GM12878 (cell line): ENCODE results near the gene CHRNE. TPM values are rescaled to one million over a fixed set of nuclear protein-coding genes. Genes with fewer than 3 reads are reported as not detected.

Experiments
- ATAC-seq: fragments of 200-7000 bp; cut with Tn5 transposase; 3 replicates; pipeline ENCODE4 v1.9.1; 2020; ENCODE audit warnings: mild to moderate bottlenecking, moderate library complexity
- BruUV-seq: library from RNA; stranded (reverse); fragments of 400-500 nt; replicated peaks from 2 replicates; lab custom pipeline; 2021; lab: Mats Ljungman, UMichigan
- CTCF ChIA-PET: fragments of 300-600 bp; sonication (Branson Sonifier 250); formaldehyde crosslinking; extraction: SDS; loops from one replicate; lab custom pipeline; 2021; ENCODE audit warnings: inconsistent platforms; lab: Yijun Ruan, JAX
- POLR2A ChIA-PET: fragments of 350-600 bp; formaldehyde crosslinking; extraction: SDS; loops from one replicate; lab custom pipeline; 2021; ENCODE audit warnings: inconsistent platforms; lab: Charles Lee
- RAD21 ChIA-PET: fragments of 300-600 bp; sonication (Branson Sonifier 250); formaldehyde crosslinking; loops from one replicate; lab custom pipeline; 2023; ENCODE audit warnings: antibody characterized with exemption; ENCODE audit not compliant: unreplicated experiment; lab: Charles Lee
- SMC1A ChIA-PET: fragments of 300-600 bp; sonication (Branson Sonifier 250); formaldehyde crosslinking; loops from one replicate; lab custom pipeline; 2023; ENCODE audit not compliant: unreplicated experiment, uncharacterized antibody; lab: Charles Lee
- DNase-seq: peaks from one replicate; pipeline ENCODE4 v3.0.0-alpha.2; 2011; ENCODE audit warnings: low read depth, low spot score
- FAIRE-seq: peaks from 3 replicates; lab custom pipeline; 2011; peaks lifted over from hg19 to GRCh38; lab: Jason Lieb, UNC
- H2AFZ ChIP-seq: 2 replicates; pipeline ENCODE4 v1.6.0; 2011; ENCODE audit warnings: low read depth, low read length, control low read depth; ENCODE audit not compliant: control insufficient read depth
- H3K27ac ChIP-seq: 2 replicates; pipeline ENCODE4 v1.5.1; 2011; ENCODE audit warnings: control low read depth; ENCODE audit not compliant: control insufficient read depth, insufficient read depth
- H3K27me3 ChIP-seq, 2 experiments: replicated peaks in 1 of 2; 2 replicates each; pipeline versions ENCODE4 v1.6.0 to v1.6.1; 2011; ENCODE audit warnings: low read length in 1 of 2; ENCODE audit not compliant: control insufficient read depth in 2 of 2, insufficient read depth in 2 of 2
- H3K36me3 ChIP-seq, 2 experiments: 2 replicates each; pipeline ENCODE4 v1.5.1; 2011; ENCODE audit warnings: low read length in 1 of 2; ENCODE audit not compliant: control insufficient read depth in 2 of 2, insufficient read depth in 2 of 2
- H3K4me1 ChIP-seq: 2 replicates; pipeline ENCODE4 v1.6.1; 2011; ENCODE audit warnings: mild to moderate bottlenecking, low read length, moderate library complexity, mixed read lengths; ENCODE audit not compliant: control insufficient read depth, insufficient read depth
- H3K4me2 ChIP-seq: 2 replicates; pipeline ENCODE4 v1.6.0; 2011; ENCODE audit warnings: control low read depth; ENCODE audit not compliant: control insufficient read depth, insufficient read depth
- H3K4me3 ChIP-seq: fragments of 200-600 bp; sonication (generic); 2 replicates; pipeline ENCODE4 v1.5.1; 2016
- H3K79me2 ChIP-seq: 2 replicates; pipeline ENCODE4 v1.6.0; 2011; ENCODE audit warnings: low read length; ENCODE audit not compliant: control insufficient read depth, insufficient read depth
- H3K9ac ChIP-seq: 2 replicates; pipeline ENCODE4 v1.8.0; 2011; ENCODE audit warnings: low read length, control low read depth, mixed read lengths; ENCODE audit not compliant: control insufficient read depth, insufficient read depth
- H3K9me3 ChIP-seq: replicated peaks from 3 replicates; pipeline ENCODE4 v1.5.1; 2011; ENCODE audit warnings: mild to moderate bottlenecking, low read length; ENCODE audit not compliant: control insufficient read depth, insufficient read depth
- H4K20me1 ChIP-seq: 2 replicates; pipeline ENCODE4 v1.6.0; 2011; ENCODE audit not compliant: control insufficient read depth, insufficient read depth
- CBX3 ChIP-seq: fragments of 200-600 bp; sonication (generic); IDR thresholded peaks from 2 replicates; pipeline ENCODE4 v1.6.1; 2016; ENCODE audit warnings: low read depth, borderline replicate concordance
- EZH2 ChIP-seq: IDR thresholded peaks from 2 replicates; pipeline ENCODE4 v1.6.1; 2012; ENCODE audit warnings: low read depth, mild to moderate bottlenecking, control low read depth, inconsistent platforms, low read length, borderline replicate concordance; ENCODE audit not compliant: control insufficient read depth
- NBN ChIP-seq: fragments of 450-650 bp; IDR thresholded peaks from 2 replicates; pipeline ENCODE4 v1.6.1; 2016
- NRF1 ChIP-seq: conservative IDR thresholded peaks from 2 replicates; pipeline ENCODE4 v1.6.1; 2011; ENCODE audit warnings: mild to moderate bottlenecking, low read depth, low read length, improper control_type of control experiment
- RAD51 ChIP-seq: fragments of 450-650 bp; IDR thresholded peaks from 2 replicates; pipeline ENCODE4 v1.6.1; 2016; ENCODE audit warnings: moderate library complexity, mild to moderate bottlenecking, inconsistent platforms
- SUZ12 ChIP-seq: fragments of 200-600 bp; sonication (generic); IDR thresholded peaks from one replicate; pipeline ENCODE4 v1.6.1; 2018; ENCODE audit warnings: antibody characterized with exemption, mild to moderate bottlenecking; ENCODE audit not compliant: unreplicated experiment
- WGBS: methylation state at CpG from one replicate; pipeline ENCODE4 v1.1.6; 2016; ENCODE audit warnings: low lambda C conversion rate; ENCODE audit not compliant: insufficient replicate concordance, insufficient coverage; ENCODE audit errors: missing lambda C conversion rate; 5-methylcytosine and 5-hydroxymethylcytosine counted together
- in situ Hi-C: fragments of 300-500 bp; cut with MboI; formaldehyde crosslinking; loops from 9 replicates; pipeline ENCODE4 v1.14.3; 2018; ENCODE audit warnings: mixed read lengths
- intact Hi-C: fragments of 100-400 bp; cut with micrococcal nuclease; formaldehyde crosslinking; loops from one replicate; pipeline ENCODE4 v1.14.2; 2022; ENCODE audit not compliant: unreplicated experiment
- polyA plus RNA-seq, 11 experiments: library from polyadenylated mRNA; depleted of rRNA in 4 of 11; unstranded in 6 of 11; stranded (reverse) in 5 of 11; fragments of >200 nt; fragmentation: Nextera tagmentation in 4 of 11; fragmentation: Illumina TruSeq in 1 of 11; extraction: Ambion mirVana in 4 of 11; extraction: Trizol in 1 of 11; gene quantifications; 1 replicate in 1 of 11; 2 replicates in 10 of 11; pipeline versions ENCODE4 v1.2.1 to v1.2.3, GENCODE V29; 2011 to 2016; ENCODE audit warnings: inconsistent platforms in 2 of 11, missing spikeins in 2 of 11, low read depth in 1 of 11
- total RNA-seq, 4 experiments: library from RNA; depleted of rRNA in 3 of 4; stranded (reverse); fragments of >200 nt in 3 of 4; fragmentation: Illumina TruSeq in 1 of 4; extraction: Trizol in 1 of 4; gene quantifications; 2 replicates each; pipeline versions ENCODE4 v1.2.1 to v1.2.3, GENCODE V29; 2013 to 2021
- TF ChIP-seq, protein P1 (sequence below): IDR thresholded peaks from 2 replicates; pipeline ENCODE4 v1.6.1; 2012; ENCODE audit warnings: improper control_type of control experiment, low read depth, low read length; ENCODE audit not compliant: insufficient replicate concordance
- TF ChIP-seq, protein P2 (sequence below): fragments of 450-650 bp; IDR thresholded peaks from 2 replicates; pipeline ENCODE4 v1.6.1; 2014; ENCODE audit warnings: mild to moderate bottlenecking
- TF ChIP-seq, protein P3 (sequence below): IDR thresholded peaks from 2 replicates; pipeline ENCODE4 v1.6.1; 2011; ENCODE audit warnings: low read depth, mild to moderate bottlenecking, low read length, moderate library complexity, borderline replicate concordance; ENCODE audit errors: extremely low read depth
- TF ChIP-seq, protein P4 (sequence below): fragments of 450-650 bp; IDR thresholded peaks from 2 replicates; pipeline ENCODE4 v1.6.1; 2017; ENCODE audit warnings: mild to moderate bottlenecking, moderate library complexity
- TF ChIP-seq, protein P5 (sequence below): fragments of 450-650 bp; IDR thresholded peaks from 2 replicates; pipeline ENCODE4 v1.6.1; 2016; ENCODE audit warnings: mild to moderate bottlenecking

Gene CHRNE
- total and polyA plus RNA-seq, 10 of the 15 experiments (the other 5 are each of a cell fraction or from before 2014, with no cell fraction given), result 0.05 to 0.11 (median 0.08) TPM; not detected in 6

DNA sequence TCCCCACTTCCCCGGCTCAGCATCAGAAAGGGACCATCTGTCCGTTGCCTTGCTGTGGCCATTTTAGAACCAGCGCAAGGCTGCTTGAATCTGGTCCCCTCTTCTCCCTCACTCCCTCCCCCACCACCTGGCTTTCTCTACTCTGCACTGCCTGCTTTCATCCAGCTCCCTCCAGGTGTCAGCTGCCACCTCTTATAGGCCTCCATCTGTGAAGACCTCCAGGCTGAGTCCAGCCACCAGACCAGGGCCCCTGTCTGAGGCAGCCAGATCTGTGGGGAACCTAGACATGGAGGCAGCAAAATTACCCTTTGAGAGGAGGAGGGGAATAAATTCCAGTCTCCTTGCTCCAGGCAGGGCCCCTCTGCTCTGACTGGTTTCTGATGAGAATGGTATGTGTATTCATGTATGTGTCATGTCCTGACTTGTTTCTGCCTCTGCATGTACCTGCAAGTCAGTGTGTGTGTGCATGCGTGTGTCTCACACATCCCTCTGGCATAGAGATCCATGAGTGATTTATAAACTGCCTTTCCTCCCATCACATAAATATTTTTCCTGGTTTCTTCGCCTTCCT lies 48.7 kb downstream of the CHRNE start:
- no peak overlapping the region for H3K4me3 ChIP-seq
- no peak overlapping the region for H3K4me2 ChIP-seq
- RAD21 ChIA-PET, result no interaction called here
- no peak overlapping the region for H3K27ac ChIP-seq
- intact Hi-C loops, result no loop called here
- peaks cover 2% of the 10 kb centered on the region; the same call in 1 of the 2 replicates for H4K20me1 ChIP-seq
- peaks cover 1 to 3% of the 10 kb centered on the region in 2 experiments; a peak in 2 of 4 replicates for H3K36me3 ChIP-seq
- H3K9me3 ChIP-seq, result no peaks in the 10 kb centered on the region
- H3K27me3 ChIP-seq, result no peaks in the 10 kb centered on the region
- in situ Hi-C loops, result no loop called here
- no TSS peak for BruUV-seq
- WGBS, result 97% methylated on average over 5 of the region's 5 CpGs
- POLR2A ChIA-PET, result no interaction called here
- no peak for DNase-seq
- no peak for FAIRE-seq
- H2AFZ ChIP-seq, result no peak overlapping the region
- H3K9ac ChIP-seq, result no peak overlapping the region
- SMC1A ChIA-PET, result no interaction called here
- H3K79me2 ChIP-seq, result no peaks in the 10 kb centered on the region; the same call in none of the 2 replicates
- no peak for ATAC-seq
- no peaks in the 10 kb centered on the region for H3K4me1 ChIP-seq
- CTCF ChIA-PET, result interaction anchor here (0.6 kb wide), 1 partner anchor 24 kb away, joined by 3 read pairs; no protein-coding TSS in a partner anchor
- TF ChIP-seq, protein P1, sequence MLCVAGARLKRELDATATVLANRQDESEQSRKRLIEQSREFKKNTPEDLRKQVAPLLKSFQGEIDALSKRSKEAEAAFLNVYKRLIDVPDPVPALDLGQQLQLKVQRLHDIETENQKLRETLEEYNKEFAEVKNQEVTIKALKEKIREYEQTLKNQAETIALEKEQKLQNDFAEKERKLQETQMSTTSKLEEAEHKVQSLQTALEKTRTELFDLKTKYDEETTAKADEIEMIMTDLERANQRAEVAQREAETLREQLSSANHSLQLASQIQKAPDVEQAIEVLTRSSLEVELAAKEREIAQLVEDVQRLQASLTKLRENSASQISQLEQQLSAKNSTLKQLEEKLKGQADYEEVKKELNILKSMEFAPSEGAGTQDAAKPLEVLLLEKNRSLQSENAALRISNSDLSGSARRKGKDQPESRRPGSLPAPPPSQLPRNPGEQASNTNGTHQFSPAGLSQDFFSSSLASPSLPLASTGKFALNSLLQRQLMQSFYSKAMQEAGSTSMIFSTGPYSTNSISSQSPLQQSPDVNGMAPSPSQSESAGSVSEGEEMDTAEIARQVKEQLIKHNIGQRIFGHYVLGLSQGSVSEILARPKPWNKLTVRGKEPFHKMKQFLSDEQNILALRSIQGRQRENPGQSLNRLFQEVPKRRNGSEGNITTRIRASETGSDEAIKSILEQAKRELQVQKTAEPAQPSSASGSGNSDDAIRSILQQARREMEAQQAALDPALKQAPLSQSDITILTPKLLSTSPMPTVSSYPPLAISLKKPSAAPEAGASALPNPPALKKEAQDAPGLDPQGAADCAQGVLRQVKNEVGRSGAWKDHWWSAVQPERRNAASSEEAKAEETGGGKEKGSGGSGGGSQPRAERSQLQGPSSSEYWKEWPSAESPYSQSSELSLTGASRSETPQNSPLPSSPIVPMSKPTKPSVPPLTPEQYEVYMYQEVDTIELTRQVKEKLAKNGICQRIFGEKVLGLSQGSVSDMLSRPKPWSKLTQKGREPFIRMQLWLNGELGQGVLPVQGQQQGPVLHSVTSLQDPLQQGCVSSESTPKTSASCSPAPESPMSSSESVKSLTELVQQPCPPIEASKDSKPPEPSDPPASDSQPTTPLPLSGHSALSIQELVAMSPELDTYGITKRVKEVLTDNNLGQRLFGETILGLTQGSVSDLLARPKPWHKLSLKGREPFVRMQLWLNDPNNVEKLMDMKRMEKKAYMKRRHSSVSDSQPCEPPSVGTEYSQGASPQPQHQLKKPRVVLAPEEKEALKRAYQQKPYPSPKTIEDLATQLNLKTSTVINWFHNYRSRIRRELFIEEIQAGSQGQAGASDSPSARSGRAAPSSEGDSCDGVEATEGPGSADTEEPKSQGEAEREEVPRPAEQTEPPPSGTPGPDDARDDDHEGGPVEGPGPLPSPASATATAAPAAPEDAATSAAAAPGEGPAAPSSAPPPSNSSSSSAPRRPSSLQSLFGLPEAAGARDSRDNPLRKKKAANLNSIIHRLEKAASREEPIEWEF, result no peak
- TF ChIP-seq, protein P2, sequence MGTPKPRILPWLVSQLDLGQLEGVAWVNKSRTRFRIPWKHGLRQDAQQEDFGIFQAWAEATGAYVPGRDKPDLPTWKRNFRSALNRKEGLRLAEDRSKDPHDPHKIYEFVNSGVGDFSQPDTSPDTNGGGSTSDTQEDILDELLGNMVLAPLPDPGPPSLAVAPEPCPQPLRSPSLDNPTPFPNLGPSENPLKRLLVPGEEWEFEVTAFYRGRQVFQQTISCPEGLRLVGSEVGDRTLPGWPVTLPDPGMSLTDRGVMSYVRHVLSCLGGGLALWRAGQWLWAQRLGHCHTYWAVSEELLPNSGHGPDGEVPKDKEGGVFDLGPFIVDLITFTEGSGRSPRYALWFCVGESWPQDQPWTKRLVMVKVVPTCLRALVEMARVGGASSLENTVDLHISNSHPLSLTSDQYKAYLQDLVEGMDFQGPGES, result no peak
- TF ChIP-seq CBX3 (no peak), NBN (no peak), NRF1 (no peak), RAD51 (no peak), SUZ12 (no peak), EZH2 (no peak)
- TF ChIP-seq, protein P3, sequence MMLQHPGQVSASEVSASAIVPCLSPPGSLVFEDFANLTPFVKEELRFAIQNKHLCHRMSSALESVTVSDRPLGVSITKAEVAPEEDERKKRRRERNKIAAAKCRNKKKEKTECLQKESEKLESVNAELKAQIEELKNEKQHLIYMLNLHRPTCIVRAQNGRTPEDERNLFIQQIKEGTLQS, result no peak
- TF ChIP-seq, protein P4, sequence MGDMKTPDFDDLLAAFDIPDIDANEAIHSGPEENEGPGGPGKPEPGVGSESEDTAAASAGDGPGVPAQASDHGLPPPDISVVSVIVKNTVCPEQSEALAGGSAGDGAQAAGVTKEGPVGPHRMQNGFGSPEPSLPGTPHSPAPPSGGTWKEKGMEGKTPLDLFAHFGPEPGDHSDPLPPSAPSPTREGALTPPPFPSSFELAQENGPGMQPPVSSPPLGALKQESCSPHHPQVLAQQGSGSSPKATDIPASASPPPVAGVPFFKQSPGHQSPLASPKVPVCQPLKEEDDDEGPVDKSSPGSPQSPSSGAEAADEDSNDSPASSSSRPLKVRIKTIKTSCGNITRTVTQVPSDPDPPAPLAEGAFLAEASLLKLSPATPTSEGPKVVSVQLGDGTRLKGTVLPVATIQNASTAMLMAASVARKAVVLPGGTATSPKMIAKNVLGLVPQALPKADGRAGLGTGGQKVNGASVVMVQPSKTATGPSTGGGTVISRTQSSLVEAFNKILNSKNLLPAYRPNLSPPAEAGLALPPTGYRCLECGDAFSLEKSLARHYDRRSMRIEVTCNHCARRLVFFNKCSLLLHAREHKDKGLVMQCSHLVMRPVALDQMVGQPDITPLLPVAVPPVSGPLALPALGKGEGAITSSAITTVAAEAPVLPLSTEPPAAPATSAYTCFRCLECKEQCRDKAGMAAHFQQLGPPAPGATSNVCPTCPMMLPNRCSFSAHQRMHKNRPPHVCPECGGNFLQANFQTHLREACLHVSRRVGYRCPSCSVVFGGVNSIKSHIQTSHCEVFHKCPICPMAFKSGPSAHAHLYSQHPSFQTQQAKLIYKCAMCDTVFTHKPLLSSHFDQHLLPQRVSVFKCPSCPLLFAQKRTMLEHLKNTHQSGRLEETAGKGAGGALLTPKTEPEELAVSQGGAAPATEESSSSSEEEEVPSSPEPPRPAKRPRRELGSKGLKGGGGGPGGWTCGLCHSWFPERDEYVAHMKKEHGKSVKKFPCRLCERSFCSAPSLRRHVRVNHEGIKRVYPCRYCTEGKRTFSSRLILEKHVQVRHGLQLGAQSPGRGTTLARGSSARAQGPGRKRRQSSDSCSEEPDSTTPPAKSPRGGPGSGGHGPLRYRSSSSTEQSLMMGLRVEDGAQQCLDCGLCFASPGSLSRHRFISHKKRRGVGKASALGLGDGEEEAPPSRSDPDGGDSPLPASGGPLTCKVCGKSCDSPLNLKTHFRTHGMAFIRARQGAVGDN, result no peak
- TF ChIP-seq, protein P5, sequence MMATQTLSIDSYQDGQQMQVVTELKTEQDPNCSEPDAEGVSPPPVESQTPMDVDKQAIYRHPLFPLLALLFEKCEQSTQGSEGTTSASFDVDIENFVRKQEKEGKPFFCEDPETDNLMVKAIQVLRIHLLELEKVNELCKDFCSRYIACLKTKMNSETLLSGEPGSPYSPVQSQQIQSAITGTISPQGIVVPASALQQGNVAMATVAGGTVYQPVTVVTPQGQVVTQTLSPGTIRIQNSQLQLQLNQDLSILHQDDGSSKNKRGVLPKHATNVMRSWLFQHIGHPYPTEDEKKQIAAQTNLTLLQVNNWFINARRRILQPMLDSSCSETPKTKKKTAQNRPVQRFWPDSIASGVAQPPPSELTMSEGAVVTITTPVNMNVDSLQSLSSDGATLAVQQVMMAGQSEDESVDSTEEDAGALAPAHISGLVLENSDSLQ, result no peak
